HG02588 (cell line): Measurements from ENCODE around the gene SORCS1.

Experiments
- ATAC-seq: cut with Tn5 transposase; IDR thresholded peaks from one replicate; pipeline ENCODE4 v1.9.1; 2021; ENCODE audit warnings: mild to moderate bottlenecking, moderate library complexity; ENCODE audit not compliant: unreplicated experiment

SORCS1 gene

GRCh38 chr10:106618646-106619045 lies 545.9 kb downstream of the SORCS1 start:
- ATAC-seq: no peak

DNA sequence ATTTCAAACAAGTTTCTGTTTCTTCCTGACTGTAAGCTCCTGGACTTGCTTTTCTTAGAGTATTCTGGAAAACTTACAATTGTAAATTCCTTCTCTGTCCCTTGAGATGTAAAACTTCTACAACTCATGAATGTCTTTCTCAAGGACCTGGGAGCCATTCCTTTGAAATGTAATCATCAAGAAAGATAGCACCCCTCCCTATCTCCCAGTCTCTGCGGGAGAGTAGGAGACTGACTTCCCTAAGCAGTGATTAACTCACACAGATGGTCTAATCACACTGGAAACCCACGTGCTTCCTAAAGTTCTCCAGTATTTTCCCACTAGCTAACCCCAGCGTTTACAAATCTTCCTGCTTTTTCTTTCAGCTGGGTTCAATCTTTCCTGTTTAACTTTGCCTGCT lies 549.4 kb downstream of the SORCS1 start:
- no peak for ATAC-seq

GRCh38 chr10:106614293-106614692 lies 550.2 kb downstream of the SORCS1 start:
- no peak for ATAC-seq

GRCh38 chr10:106612381-106612780 lies 552.1 kb downstream of the SORCS1 start:
- no peak for ATAC-seq

DNA sequence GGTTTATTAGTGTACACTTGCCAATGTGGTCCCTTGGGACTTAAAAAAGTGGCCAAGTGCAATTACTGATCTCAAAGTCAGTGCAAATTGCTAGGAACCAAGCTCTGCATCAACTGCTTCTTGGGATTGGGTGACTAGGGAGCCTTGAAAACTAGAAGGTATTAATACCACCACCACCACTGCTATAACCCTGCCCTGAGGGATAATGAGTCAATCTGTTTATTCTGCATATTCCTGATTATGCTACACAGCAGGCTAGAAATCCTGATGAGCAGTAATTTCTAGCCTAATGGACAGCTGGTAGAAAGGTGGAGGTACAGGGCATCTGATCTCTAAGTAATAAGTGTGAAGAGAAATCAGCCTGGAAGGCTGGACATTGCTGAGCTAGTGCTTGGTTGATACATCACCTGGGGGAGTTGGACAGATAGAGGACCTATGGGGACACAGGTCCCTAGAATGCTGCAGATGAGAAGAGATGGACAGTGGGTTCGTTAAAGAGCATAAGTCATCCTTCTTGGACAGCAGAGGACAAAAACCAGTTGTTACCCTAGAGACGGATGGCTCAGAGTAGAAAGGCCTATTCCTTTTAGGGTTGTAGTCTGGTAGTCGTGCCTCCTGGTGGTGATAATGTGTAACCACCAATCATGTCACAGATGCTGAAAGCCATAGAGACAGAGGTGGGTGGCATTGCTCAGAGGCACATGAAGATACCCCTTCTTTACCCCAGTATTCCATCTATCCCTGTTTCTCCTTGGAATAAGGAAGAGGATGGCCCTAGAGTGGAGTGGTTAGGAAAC lies 554.8 kb downstream of the SORCS1 start:
- ATAC-seq: no peak

DNA sequence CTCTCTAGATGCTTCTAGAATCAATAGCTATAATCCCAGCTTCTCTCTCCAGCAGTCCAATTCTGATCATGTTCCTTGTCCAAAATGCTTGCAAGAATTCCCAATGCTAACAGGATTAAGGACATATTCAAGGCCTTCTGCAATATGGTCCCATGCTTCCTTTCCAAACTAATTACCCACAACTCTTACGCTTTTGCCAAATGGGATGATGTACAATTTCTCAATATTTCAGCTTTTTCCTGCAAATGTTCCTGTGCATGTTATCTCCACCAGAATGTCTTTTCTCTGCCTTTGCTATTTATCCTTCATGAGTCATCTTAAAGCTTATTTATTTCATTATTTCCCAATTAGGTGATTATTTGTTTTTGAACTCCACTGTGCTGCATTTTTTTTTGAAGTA lies 556.4 kb downstream of the SORCS1 start:
- no peak for ATAC-seq

- ATAC-seq: no peak
Measured at GRCh38 chr10:106595281-106595680, 569.2 kb downstream of the SORCS1 start.

DNA sequence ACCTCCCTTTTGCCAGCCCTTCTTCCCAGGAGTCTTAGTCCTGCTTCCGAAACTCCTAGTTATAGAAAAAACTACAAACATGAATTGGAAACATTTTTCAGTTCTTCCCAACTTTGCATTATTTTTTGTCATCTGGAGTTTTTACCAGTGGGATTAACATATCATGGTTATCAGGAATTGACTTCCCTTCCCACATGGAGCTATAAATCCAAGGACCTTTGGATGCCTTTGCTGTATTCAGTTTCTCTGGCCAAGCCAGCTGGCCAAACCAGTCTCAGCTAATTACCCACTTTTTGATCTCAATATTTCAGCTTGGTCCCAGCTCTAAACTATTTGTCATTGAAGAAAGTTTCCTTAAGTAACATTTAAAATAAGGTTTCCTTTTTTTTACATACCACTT lies 570.6 kb downstream of the SORCS1 start:
- ATAC-seq: no peak

- ATAC-seq: no peak
Measured at GRCh38 chr10:106592396-106592795, 572.1 kb downstream of the SORCS1 start.

GRCh38 chr10:106582291-106582690 lies 582.2 kb downstream of the SORCS1 start:
- ATAC-seq: no peak

DNA sequence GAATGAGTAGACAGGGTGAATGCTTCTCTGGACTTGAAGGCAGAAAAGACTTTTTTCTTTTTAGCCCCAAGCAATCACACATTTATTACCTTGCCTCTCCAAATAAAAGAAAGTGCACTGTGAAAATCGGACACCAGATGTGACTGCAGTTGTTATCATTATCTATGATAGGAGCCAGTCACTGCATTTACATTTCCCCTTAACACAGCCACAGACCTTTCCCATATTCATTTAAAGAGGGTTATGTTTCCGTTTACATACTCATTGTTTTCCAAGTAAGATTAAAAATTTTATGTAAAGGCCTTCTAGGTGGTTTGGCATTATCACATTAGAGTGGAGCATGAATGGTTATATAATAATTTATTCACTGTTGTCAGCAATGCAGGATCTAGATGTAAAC lies 586.8 kb downstream of the SORCS1 start:
- ATAC-seq: no peak

GRCh38 chr10:106577266-106577665 lies 587.2 kb downstream of the SORCS1 start:
- ATAC-seq: no peak

DNA sequence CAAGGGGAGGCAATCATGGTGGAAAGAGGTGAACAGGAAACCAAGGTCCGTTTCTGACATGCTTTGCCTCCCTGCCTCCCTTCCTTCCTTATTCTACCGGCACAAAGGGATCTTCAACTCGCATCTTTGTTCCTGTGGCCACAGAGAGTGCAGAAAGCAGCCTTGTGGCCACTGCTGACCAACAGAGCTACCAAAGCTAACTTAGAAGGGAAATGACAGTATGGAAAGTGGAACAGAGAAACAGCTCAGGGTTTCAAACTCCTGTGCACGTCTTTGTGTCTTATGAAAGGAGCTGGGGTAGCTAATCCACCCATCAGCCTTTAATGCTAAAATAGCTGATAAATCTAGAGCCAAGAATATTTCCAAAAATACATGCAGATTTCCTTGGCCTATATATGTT lies 588.0 kb downstream of the SORCS1 start:
- ATAC-seq: peak; percentile 72

DNA sequence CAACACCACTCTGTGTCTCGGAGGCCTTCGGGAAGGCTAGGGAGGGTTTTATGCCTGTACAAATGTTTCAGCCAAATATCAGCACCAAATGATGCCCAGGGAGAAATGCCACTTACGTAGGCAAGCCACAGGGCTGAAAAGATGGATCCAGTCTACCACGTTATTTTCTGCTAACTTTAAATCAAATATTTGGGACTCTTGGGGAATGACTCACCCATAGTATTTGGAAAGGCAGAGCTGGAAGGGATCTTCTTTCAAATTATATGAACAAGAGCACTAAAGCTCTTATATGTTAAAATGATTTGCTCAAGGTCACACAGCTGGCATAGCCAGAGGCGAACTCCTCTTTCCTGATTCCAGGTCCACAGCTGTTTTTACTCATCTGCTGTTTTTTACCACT lies 591.4 kb downstream of the SORCS1 start:
- ATAC-seq: no peak

DNA sequence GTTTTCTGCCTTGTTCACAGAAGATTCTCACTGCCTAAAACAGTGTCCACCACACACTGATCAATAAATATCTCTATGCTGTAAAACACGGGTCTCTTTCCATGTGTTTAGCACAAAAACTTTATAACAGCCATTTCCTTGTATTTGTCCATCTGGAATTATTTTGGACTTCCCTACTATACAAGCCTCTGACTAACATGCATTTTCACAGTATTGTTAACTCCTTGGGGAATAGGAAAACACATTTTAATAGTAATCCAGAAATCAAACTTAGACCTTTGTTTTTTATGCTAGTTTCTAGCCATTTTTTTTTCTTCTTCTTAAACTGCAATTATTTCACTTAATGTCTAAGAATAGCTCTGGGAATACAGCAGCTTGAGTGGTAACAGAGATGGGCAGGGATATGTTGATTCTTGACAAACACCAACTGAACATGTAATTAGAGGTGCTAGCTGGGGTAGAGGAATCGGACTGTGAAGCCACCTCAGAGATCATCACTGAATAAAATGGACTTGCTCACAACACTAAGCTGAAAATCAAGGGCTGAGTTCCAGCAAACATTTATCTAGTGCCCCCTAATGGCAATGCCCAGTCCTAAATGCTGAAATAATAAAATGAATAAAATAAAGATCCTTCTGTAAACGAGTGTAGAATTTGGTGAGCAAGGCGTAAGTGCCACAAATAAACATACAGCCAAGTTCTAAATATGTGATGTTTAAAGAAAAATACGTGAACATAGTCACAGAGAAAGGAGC lies 593.1 kb downstream of the SORCS1 start:
- no peak for ATAC-seq

GRCh38 chr10:106570268-106570667 lies 594.2 kb downstream of the SORCS1 start:
- no peak for ATAC-seq

- ATAC-seq: no peak
Measured at GRCh38 chr10:106567629-106568028, 596.9 kb downstream of the SORCS1 start.

DNA sequence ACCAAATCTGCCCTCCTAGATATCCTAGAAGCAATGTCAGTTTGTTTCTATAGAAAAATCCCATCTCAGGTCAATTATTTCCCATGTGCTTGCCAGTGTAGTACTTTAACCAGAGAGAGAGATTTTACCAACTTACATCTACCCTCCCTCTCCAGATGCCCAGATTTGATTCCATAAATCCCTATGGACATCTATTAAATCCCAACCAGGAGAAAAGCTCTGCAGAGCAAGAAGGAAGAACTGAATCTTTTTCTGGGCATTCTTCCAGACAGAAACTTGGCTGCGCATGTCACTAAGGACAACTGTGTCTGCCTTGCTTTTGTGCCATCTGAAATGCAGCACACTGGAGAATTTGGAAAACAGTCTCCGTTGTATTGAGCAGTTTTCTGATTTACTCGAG lies 597.6 kb downstream of the SORCS1 start:
- no peak for ATAC-seq

DNA sequence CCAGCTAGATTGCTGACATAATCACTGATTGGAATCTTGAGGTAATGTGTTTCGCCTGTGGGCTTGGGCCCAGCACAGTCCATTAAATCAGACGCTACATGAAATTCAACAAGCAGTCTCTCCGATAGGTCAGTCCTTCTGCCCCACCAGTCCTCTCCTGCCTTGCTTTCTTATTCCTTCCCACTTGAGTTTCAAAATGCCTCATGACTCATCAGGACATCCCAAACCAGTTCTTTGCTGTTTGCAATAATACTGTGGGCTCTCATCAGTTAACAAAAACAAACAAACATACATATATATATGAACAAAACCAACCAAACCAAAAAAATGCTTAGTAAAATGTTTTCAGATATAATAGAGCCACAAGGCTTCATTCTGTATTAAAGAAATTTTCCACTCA lies 599.0 kb downstream of the SORCS1 start:
- no peak for ATAC-seq

- ATAC-seq: no peak
Measured at GRCh38 chr10:106563384-106563783, 601.1 kb downstream of the SORCS1 start.

GRCh38 chr10:106560925-106561640 lies 603.4 kb downstream of the SORCS1 start:
- no peak for ATAC-seq

DNA sequence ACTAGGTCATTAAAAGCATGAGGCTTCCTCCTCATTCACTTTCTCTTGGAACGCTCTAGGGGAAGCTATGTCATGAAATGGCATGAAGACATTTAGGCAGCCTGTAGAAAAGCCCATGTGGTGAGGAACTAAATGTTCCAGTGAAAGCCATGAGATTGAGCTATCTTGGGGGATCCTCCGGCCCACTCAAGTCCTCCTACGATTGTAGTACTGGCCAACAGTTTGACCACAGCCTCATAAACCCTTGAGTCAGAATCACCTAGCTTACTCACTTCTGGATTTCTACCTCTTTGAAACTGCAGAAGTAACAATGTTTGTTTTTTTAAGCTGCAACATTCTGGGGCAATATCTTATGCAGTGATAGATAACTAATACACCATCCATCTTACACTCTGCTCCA lies 605.1 kb downstream of the SORCS1 start:
- no peak for ATAC-seq
